GDM1 (cell line): Measurements from ENCODE around the gene GRID1.
A peak's percentile ranks its signal among the peaks of the same experiment; 100 is the strongest.

ENCODE experiments used
- DNase-seq: peaks from one replicate; lab custom pipeline; 2025; lab: John Stamatoyannopoulos, UW

Gene GRID1

GRCh38 chr10:86230557-86231180 lies 135.9 kb downstream of the GRID1 start:
- DNase-seq: no peak

GRCh38 chr10:86229811-86230556 lies 136.6 kb downstream of the GRID1 start:
- no peak for DNase-seq

GRCh38 chr10:86229376-86229775 lies 137.2 kb downstream of the GRID1 start:
- no peak for DNase-seq

GRCh38 chr10:86227501-86228258 lies 138.9 kb downstream of the GRID1 start:
- no peak for DNase-seq

- DNase-seq: peak; percentile 78
Observed at GRCh38 chr10:86226781-86227201, 139.8 kb downstream of the GRID1 start.

- no peak for DNase-seq
Observed at GRCh38 chr10:86226016-86226415, 140.6 kb downstream of the GRID1 start.

GRCh38 chr10:86225103-86225782 lies 141.4 kb downstream of the GRID1 start:
- DNase-seq: peak; percentile 62

- DNase-seq: no peak
Observed at GRCh38 chr10:86224354-86225102, 142.1 kb downstream of the GRID1 start.

- DNase-seq: no peak
Observed at GRCh38 chr10:86223256-86223655, 143.3 kb downstream of the GRID1 start.

GRCh38 chr10:86222687-86223086 lies 143.9 kb downstream of the GRID1 start:
- DNase-seq: no peak

- no peak for DNase-seq
Observed at GRCh38 chr10:86222336-86222650, 144.3 kb downstream of the GRID1 start.

- no peak for DNase-seq
Observed at GRCh38 chr10:86221442-86222335, 144.9 kb downstream of the GRID1 start.

GRCh38 chr10:86220626-86221025 lies 146.0 kb downstream of the GRID1 start:
- no peak for DNase-seq

GRCh38 chr10:86219271-86219670 lies 147.3 kb downstream of the GRID1 start:
- no peak for DNase-seq

- no peak for DNase-seq
Observed at GRCh38 chr10:86218842-86219241, 147.8 kb downstream of the GRID1 start.

- no peak for DNase-seq
Observed at GRCh38 chr10:86218160-86218559, 148.4 kb downstream of the GRID1 start.

- DNase-seq: no peak
Observed at GRCh38 chr10:86217371-86218080, 149.1 kb downstream of the GRID1 start.

GRCh38 chr10:86216886-86217285 lies 149.7 kb downstream of the GRID1 start:
- DNase-seq: no peak

- DNase-seq: no peak
Observed at GRCh38 chr10:86215712-86216111, 150.9 kb downstream of the GRID1 start.

- no peak for DNase-seq
Observed at GRCh38 chr10:86215046-86215445, 151.5 kb downstream of the GRID1 start.
